DND-41 (cell line): ENCODE measurements around the gene ASB5.

Experiments used
- CTCF ChIP-seq: IDR thresholded peaks from 2 replicates; pipeline ENCODE4 v1.5.1; 2012; ENCODE audit warnings: borderline replicate concordance, low read length, moderate library complexity, mild to moderate bottlenecking; ENCODE audit not compliant: poor library complexity, severe bottlenecking; ENCODE audit errors: extremely low read depth
- EZH2 ChIP-seq: IDR thresholded peaks from 3 replicates; pipeline ENCODE4 v1.6.1; 2012; ENCODE audit warnings: borderline replicate concordance, low read depth, mild to moderate bottlenecking, moderate library complexity, low read length, inconsistent platforms; ENCODE audit not compliant: severe bottlenecking

GRCh38 chr4:176238826-176239225 is 30.2 kb downstream of the ASB5 start:
- no peak for TF ChIP-seq CTCF
- TF ChIP-seq EZH2: no peak
